Prostate gland (tissue), 2 donors: ENCODE data around the gene CHST3.

Source experiments
- CTCF ChIP-seq, 4 experiments: fragments of 200-600 bp in 2 of 4; fragments of 450-650 bp in 2 of 4; sonication (generic) in 2 of 4; IDR thresholded peaks; 1 replicate in 3 of 4; 2 replicates in 1 of 4; pipeline ENCODE4 v1.5.1; 2016 to 2019; ENCODE audit warnings: antibody characterized with exemption in 4 of 4, mild to moderate bottlenecking in 2 of 4, moderate library complexity in 2 of 4
- POLR2A ChIP-seq: fragments of 450-650 bp; IDR thresholded peaks from one replicate; pipeline ENCODE4 v1.6.1; 2016; ENCODE audit warnings: antibody characterized with exemption, mild to moderate bottlenecking
- POLR2AphosphoS5 ChIP-seq: sonication (generic); formaldehyde crosslinking; IDR thresholded peaks from one replicate; pipeline ENCODE4 v1.6.1; 2017; ENCODE audit warnings: antibody characterized with exemption

DNA sequence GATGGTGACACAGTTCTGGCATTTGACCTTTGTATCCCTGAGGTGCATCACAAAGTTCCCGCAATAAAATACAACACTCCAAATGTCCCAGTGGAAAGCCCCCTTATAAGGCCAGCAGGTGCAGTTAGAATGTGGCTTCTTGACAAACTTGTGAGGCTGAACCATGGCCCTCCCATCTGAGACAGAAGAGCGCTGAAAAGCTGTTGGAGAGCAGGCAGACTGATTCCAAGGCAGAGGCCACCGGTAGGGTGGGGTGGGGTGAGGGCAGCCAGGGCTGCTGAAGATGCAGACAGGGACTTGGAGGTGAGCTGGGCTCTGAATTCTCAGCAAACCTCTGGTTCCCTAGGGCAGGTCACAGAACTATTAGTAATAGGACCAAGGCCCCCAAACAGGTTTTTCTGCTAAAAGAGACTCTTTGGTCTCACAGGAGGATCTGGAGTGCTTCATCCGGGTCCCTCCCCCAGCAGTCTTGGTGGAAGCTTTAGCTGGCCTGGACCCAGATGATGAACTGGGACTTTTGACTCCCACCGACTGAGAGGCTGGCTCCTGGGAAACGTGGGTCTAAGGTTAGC lies 15.6 kb upstream of the CHST3 start:
- TF ChIP-seq CTCF (IDR thresholded peaks at IDR 0.05) (no peak), POLR2A (no peak), POLR2AphosphoS5 (no peak)
